ENCODE measurements around the gene DXO. TPM values are rescaled to one million over a fixed set of nuclear protein-coding genes. Genes with fewer than 3 reads are reported as not detected.

DXO gene
- 10.4 to 12.4 TPM (median 11.6 TPM) in 5 replicates for total RNA-seq (2022; extraction: Qiagen RNA extraction)

GRCh38 chr6:31971993-31972708, at the start of gene DXO:
Gene DXO, minus strand, starts transcription at chr6:31972138. Its CDS starts 463 bp downstream, at chr6:31971675.

GRCh38 chr6:32014547-32014946, 42.6 kb upstream of the DXO start, which contains the start of gene C4B:
Gene C4B, plus strand, starts transcription at chr6:32014795. Its CDS starts 51 bp downstream, at chr6:32014846.

GRCh38 chr6:31981744-31982143, 9.8 kb upstream of the DXO start, which contains the start of gene C4A:
Gene C4A, plus strand, starts transcription at chr6:31982057. Its CDS starts 51 bp downstream, at chr6:31982108.

GRCh38 chr6:31958741-31959739, 12.9 kb downstream of the DXO start, which contains the start of the genes NELFE and SKIC2:
Gene NELFE, minus strand, starts transcription at chr6:31958971. Its CDS starts 525 bp downstream, at chr6:31958446.
Gene SKIC2, plus strand, starts transcription at chr6:31959175. Its CDS starts 18 bp downstream, at chr6:31959193.

GRCh38 chr6:31945507-31946369, 26.2 kb downstream of the DXO start, which contains the start of gene CFB:
Gene CFB, plus strand, starts transcription at chr6:31946095. Its CDS starts 127 bp downstream, at chr6:31946222.

GRCh38 chr6:31927242-31927862, 44.6 kb downstream of the DXO start, which contains the start of gene C2:
Gene C2, plus strand, starts transcription at chr6:31927717. Its CDS starts 36 bp downstream, at chr6:31927753.

Other genes with a start within 250 kb of the DXO start
- gene MPIG6B, start 248.8 kb downstream of the DXO start, total RNA-seq (2022; extraction: Qiagen RNA extraction): not detected in 5 replicates
- gene DDAH2, start 242.8 kb downstream of the DXO start, total RNA-seq (2022; extraction: Qiagen RNA extraction): 25.9 to 32.1 TPM (median 29.2 TPM) in 5 replicates
- 475 to 491 TPM (median 481 TPM) in 5 replicates for gene CLIC1, start 235.6 kb downstream of the DXO start, total RNA-seq (2022; extraction: Qiagen RNA extraction)
- 10.7 to 15.7 TPM (median 13.4 TPM) in 5 replicates for gene MSH5, start 232.1 kb downstream of the DXO start, total RNA-seq (2022; extraction: Qiagen RNA extraction)
- 2.6 to 4.9 TPM (median 3.2 TPM) in 5 replicates for gene SAPCD1, start 209.5 kb downstream of the DXO start, total RNA-seq (2022; extraction: Qiagen RNA extraction)
- 1.1 to 1.7 TPM (median 1.5 TPM) in 5 replicates for gene VWA7, start 194.8 kb downstream of the DXO start, total RNA-seq (2022; extraction: Qiagen RNA extraction)
- 52.1 to 61.7 TPM (median 54.3 TPM) in 5 replicates for gene VARS1, start 176.4 kb downstream of the DXO start, total RNA-seq (2022; extraction: Qiagen RNA extraction)
- 42.7 to 66.2 TPM (median 59.0 TPM) in 5 replicates for gene LSM2, start 165.2 kb downstream of the DXO start, total RNA-seq (2022; extraction: Qiagen RNA extraction)
- gene HSPA1L, start 156.9 kb downstream of the DXO start, total RNA-seq (2022; extraction: Qiagen RNA extraction): 1.2 to 2.0 TPM (median 1.6 TPM) in 5 replicates
- gene HSPA1A, start 156.6 kb downstream of the DXO start, total RNA-seq (2022; extraction: Qiagen RNA extraction): 162 to 234 TPM (median 205 TPM) in 5 replicates
- 110 to 176 TPM (median 161 TPM) in 5 replicates for gene HSPA1B, start 144.4 kb downstream of the DXO start, total RNA-seq (2022; extraction: Qiagen RNA extraction)
- gene NEU1, start 109.3 kb downstream of the DXO start, total RNA-seq (2022; extraction: Qiagen RNA extraction): 25.7 to 32.9 TPM (median 26.4 TPM) in 5 replicates
- gene SLC44A4, start 93.1 kb downstream of the DXO start, total RNA-seq (2022; extraction: Qiagen RNA extraction): 0.03 to 0.14 TPM (median 0.06 TPM) in 4 of 5 replicates, not detected in the other
- 25.1 to 29.7 TPM (median 26.0 TPM) in 5 replicates for gene EHMT2, start 74.4 kb downstream of the DXO start, total RNA-seq (2022; extraction: Qiagen RNA extraction)
- gene ZBTB12, start 70.1 kb downstream of the DXO start, total RNA-seq (2022; extraction: Qiagen RNA extraction): 3.3 to 4.2 TPM (median 3.9 TPM) in 5 replicates
- 0.17 to 0.46 TPM (median 0.38 TPM) in 5 replicates for gene C2, start 44.4 kb downstream of the DXO start, total RNA-seq (2022; extraction: Qiagen RNA extraction)
- 1.7 to 2.3 TPM (median 1.9 TPM) in 5 replicates for gene CFB, start 26.0 kb downstream of the DXO start, total RNA-seq (2022; extraction: Qiagen RNA extraction)
- 73.7 to 87.1 TPM (median 76.9 TPM) in 5 replicates for gene NELFE, start 13.2 kb downstream of the DXO start, total RNA-seq (2022; extraction: Qiagen RNA extraction)
- gene SKIC2, start 13.0 kb downstream of the DXO start, total RNA-seq (2022; extraction: Qiagen RNA extraction): 21.3 to 24.7 TPM (median 23.3 TPM) in 5 replicates
- gene C4A, start 9.9 kb upstream of the DXO start, total RNA-seq (2022; extraction: Qiagen RNA extraction): 0.79 to 1.5 TPM (median 0.85 TPM) in 5 replicates
- gene C4B, start 42.7 kb upstream of the DXO start, total RNA-seq (2022; extraction: Qiagen RNA extraction): 0.35 to 0.93 TPM (median 0.67 TPM) in 5 replicates
- not detected in 5 replicates for gene CYP21A2, start 66.3 kb upstream of the DXO start, total RNA-seq (2022; extraction: Qiagen RNA extraction)
- gene TNXB, start 137.2 kb upstream of the DXO start, total RNA-seq (2022; extraction: Qiagen RNA extraction): 0.32 to 0.66 TPM (median 0.52 TPM) in 5 replicates
- 31.1 to 34.2 TPM (median 32.9 TPM) in 5 replicates for gene ATF6B, start 156.1 kb upstream of the DXO start, total RNA-seq (2022; extraction: Qiagen RNA extraction)
- gene FKBPL, start 158.2 kb upstream of the DXO start, total RNA-seq (2022; extraction: Qiagen RNA extraction): 6.2 to 7.1 TPM (median 6.7 TPM) in 5 replicates
- 0.56 to 1.0 TPM (median 0.63 TPM) in 5 replicates for gene PRRT1, start 179.8 kb upstream of the DXO start, total RNA-seq (2022; extraction: Qiagen RNA extraction)
- gene PPT2, start 182.0 kb upstream of the DXO start, total RNA-seq (2022; extraction: Qiagen RNA extraction): 6.9 to 8.9 TPM (median 8.3 TPM) in 5 replicates
- gene EGFL8, start 192.5 kb upstream of the DXO start, total RNA-seq (2022; extraction: Qiagen RNA extraction): 0.69 to 2.5 TPM (median 1.8 TPM) in 5 replicates
- 38.0 to 40.4 TPM (median 39.4 TPM) in 5 replicates for gene AGPAT1, start 203.9 kb upstream of the DXO start, total RNA-seq (2022; extraction: Qiagen RNA extraction)
- 34.1 to 48.8 TPM (median 44.7 TPM) in 5 replicates for gene RNF5, start 206.3 kb upstream of the DXO start, total RNA-seq (2022; extraction: Qiagen RNA extraction)
- gene AGER, start 212.1 kb upstream of the DXO start, total RNA-seq (2022; extraction: Qiagen RNA extraction): 1.2 to 2.3 TPM (median 1.6 TPM) in 5 replicates
- gene PBX2, start 218.1 kb upstream of the DXO start, total RNA-seq (2022; extraction: Qiagen RNA extraction): 13.5 to 17.2 TPM (median 15.7 TPM) in 5 replicates
- gene GPSM3, start 220.5 kb upstream of the DXO start, total RNA-seq (2022; extraction: Qiagen RNA extraction): 0.23 to 0.47 TPM (median 0.45 TPM) in 5 replicates

All from A549 treated with Hydrocortisone at 1 μM for 4 hours (cell line).